T-helper 22 cell (primary cell): ENCODE data around the gene AGPAT1.
"Not testable (repeated sequence)": the region's sequence is repeated elsewhere in the genome, so short reads cannot be mapped to it uniquely, and the experiment has no call there.

Experiments used
- DNase-seq: peaks from one replicate; pipeline ENCODE4 v3.0.0-alpha.2; 2020; ENCODE audit warnings: low read depth

AGPAT1 gene

DNA sequence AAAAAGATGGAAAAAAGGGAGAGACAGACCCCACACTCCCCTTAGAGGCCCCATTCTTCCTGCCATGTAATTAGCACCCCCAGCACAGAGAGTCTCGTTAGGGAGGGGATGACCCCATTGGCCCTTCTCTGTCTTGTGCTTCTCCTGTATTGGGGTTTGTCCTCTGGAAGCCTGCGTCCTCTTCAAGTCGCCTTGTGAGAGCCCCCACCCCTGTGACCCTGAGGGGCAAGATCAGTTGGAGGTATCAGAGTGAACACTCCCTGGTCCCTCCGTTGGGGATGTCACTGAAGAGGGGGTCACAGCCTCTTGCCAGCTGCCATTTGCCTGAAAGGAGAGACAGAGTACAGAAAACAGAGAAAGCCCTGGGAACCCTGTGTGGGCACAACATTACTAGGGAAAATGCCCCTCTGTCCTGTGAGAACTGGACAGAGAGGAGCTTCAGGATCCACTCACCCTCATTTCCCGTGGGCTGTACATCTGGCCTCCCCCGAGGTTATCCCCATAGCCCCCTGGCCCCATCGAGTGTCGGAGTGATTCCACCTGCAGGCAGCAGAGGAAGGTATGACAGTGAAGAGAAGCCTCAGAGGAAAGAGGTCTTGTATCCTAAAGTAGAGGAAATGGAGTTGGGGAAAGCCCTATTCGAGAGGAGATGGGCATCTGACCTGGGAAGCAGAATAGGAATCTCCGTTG, 10.4 kb upstream of the AGPAT1 start:
- not testable (repeated sequence) for DNase-seq

DNA sequence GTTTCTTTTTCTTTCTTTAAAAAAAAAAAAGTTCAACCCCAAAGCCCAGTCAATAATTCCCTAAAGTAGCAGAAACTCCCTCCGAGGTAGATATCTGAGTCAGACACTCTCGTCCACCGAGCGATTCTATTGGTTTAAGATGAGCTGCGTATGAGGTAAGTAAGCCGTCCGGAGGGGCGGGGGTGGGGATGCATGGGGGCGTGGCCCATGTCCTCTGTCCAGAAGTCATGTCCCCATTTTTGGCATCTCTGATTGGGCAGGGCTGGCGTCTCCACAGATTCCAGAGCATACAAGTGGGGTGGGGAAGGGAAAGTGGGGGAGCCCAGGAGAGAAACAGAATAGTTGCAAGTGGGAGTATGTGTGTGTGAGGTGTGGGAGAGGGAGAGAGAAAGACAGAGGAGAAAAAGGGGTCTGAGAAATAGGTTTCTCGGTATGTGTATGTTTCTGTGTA, 9.8 kb upstream of the AGPAT1 start:
- DNase-seq, result peak; percentile 63

DNA sequence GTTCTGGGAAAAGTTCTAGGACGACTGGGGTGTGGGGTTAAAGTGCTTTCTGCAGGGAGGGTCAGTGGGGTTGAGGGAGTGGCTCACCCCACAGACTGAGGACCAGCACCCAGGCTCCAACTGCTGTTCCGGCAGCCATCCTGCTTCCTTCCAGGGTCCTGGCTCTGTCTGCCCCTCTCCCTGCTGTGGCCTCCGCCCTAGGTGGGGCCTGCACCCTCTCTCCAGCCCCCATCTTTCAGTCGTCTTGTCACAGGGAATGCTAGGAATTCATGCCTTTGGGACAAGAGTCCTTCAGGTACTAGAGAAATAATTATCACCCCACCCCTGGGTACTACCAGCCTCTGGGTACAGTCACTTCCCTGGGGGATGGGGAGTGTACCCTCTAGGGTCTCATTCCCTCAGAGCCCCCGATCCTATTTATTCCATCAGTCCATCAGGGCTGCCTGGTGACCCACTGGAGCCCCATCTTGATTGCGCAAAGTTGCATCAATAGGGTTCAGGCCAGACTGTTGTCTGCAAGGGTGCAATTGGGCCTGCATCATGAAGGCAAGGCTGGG, 8.3 kb upstream of the AGPAT1 start, which contains the start of gene AGER:
AGER (minus strand) TSS at position 170 of the 557 bp plus-strand sequence; CDS start at position 139, 31 bp downstream.
- no peak for DNase-seq

DNA sequence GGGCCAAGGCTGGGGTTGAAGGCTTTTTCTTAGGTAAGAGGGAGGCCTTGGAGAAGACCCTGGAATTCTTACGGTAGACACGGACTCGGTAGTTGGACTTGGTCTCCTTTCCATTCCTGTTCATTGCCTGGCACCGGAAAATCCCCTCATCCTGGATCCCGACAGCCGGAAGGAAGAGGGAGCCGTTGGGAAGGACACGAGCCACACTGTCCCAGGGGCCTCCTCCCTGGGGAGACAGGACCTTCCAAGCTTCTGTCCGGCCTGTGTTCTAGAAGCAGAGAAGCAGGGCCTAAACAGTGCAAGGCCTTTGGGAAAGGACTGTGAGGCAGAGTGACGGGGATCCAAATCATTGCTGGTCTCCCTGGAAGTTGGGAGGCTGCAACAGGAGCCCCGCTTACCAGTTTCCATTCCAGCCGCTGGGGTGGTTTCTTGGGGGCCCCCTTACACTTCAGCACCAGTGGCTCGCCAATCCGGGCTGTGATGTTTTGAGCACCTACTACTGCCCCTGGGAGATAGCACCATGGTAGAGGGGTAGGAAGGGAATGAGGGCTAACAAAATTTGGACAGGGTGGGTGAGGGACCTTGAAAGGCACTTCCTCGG, 7.7 kb upstream of the AGPAT1 start:
- no peak for DNase-seq

DNA sequence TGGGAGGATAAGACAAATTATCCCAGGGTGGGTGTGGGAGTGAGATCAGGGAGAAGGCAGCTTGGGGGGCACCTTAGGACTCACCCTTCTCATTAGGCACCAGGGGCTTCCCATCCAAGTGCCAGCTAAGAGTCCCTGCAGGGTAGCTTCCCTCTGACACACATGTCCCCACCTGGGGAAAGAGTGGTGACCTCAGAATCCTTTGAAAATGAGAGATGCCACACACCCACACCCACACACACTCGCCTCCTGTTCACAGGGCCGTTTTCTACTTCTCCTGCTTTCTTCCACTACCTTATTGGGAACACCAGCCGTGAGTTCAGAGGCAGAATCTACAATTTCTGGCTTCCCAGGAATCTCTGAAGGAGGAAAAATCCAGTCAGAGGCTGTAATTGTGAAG, 7.1 kb upstream of the AGPAT1 start:
- DNase-seq, result no peak

DNA sequence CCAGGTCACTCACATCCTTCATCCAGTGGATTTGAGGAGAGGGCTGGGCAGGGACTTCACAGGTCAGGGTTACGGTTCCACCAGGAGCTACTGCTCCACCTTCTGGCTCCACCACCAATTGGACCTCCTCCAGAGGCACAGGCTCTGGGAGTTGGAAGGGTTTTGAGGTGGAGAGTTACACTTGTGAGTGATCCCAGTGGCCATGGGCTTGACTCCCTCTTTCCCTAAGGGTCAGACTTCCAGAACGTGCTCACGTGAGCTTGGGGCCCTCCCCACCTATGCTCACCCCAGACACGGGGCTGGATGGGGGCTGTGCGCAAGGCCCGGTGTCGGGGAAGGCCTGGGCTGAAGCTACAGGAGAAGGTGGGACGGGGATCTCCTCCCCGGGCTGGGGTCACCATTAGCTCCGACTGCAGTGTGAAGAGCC, 6.7 kb upstream of the AGPAT1 start:
- no peak for DNase-seq

DNA sequence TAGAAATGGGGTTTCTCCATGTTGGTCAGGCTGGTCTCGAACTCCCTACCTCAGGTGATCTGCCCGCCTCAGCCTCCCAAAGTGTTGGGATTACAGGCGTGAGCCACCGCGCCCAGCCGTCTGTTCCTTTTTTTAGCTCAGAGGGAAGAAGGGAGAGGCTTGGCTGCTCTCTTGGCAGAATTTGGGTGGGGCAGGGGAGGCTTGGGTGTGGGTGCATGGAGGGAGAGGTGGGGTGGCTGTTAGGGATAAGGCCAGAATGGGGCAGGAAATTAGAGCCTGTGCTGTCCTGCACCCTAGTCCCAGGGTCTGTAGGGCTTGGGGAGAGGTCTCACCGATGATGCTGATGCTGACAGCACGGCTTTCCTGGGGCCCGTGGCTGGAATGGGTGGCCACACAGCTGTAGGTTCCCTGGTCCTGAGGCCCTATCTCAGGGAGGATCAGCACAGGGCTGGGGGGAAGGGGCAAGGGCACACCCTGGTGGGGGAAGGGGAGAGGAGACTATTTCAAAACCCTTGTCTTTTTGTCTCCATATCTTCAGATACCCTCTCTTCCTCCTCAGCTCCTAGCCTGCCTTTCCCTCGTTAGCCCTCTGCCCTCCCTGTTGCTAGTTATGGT, 6.1 kb upstream of the AGPAT1 start:
- DNase-seq, result no peak

DNA sequence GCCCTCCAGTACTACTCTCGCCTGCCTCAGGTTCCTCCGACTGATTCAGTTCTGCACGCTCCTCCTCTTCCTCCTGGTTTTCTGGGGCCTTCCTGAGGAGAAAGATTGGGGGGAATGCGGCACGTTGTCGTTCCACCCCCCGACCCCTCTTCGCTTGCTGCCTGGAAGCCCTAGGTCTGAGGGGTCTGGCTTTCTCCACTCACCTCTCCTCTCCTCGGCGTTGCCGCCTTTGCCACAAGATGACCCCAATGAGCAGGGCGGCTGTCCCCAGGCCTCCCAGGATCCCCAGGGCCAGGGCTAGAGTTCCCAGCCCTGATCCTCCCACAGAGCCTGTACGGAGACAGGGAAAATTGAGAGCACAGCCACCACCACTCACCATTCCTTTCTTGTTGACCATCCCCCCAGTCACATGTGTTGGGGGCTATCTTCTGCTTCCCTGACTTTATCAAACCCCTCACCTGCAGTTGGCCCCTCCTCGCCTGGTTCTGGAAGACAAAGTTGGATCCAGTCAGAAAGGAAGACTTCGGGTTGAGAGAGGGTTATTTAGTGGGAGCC, 5.3 kb upstream of the AGPAT1 start:
- DNase-seq, result no peak

DNA sequence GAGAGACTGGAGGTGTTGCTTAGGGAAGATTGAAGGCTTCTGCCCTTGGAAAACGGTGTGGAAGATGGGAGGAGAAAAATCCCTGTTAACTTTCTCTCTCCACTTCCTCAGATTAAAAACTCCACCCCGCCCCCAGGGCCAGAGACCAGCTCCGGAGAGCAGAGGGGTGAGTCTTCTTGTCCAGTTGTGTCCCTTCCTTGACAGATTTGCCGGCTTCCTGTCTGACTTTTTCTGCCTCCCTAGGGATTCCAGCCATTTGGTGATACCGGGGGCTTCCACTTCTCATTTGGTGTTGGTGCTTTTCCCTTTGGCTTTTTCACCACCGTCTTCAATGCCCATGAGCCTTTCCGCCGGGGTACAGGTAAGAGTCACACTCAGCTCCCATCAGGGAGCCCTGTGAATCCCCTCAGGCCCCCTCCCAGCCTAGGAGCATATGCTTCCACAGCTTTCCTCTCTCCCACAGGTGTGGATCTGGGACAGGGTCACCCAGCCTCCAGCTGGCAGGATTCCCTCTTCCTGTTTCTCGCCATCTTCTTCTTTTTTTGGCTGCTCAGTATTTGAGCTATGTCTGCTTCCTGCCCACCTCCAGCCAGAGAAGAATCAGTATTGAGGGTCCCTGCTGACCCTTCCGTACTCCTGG, 4.0 kb upstream of the AGPAT1 start:
- DNase-seq, result no peak

DNA sequence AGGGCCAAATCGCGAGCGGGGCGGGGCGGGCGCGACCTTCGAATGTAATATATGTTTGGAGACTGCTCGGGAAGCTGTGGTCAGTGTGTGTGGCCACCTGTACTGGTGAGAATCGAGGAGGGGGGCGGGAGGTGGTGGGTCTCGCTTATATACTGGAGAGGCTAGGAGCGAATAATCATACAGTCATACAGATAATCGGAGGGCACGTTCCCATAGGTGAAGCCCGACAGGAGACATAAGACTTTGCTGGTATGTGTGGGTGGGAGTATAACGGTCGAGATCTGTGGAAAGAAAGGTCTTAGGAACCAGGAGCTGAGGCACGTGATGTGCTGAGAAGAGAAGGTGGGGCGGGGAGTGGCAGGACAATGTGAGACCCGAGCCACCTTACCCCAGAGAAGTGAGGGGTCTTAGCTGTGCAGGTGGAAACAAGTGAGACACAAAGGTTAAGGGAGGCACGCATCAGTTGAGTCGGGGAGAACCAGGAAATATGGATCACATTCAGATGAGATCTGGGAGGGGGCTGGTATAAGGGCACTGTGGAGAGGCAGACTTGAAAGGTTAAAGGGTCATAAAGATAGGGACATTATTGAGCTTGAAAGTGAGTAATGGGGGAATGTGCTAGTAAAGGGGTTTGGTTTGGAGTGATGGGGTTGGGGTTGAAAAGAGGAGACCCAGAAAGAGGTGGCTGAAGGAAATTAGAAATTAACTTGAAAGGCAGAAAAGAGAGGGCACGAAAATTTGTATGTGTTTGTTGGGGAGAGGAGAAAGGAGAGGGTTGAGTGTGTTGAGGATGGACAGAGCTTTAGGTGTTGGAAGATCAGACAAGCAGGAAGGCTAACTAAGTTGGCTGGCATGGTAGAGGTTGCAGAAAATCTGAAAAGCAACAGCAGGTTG, 2.9 kb upstream of the AGPAT1 start:
- DNase-seq, result no peak

DNA sequence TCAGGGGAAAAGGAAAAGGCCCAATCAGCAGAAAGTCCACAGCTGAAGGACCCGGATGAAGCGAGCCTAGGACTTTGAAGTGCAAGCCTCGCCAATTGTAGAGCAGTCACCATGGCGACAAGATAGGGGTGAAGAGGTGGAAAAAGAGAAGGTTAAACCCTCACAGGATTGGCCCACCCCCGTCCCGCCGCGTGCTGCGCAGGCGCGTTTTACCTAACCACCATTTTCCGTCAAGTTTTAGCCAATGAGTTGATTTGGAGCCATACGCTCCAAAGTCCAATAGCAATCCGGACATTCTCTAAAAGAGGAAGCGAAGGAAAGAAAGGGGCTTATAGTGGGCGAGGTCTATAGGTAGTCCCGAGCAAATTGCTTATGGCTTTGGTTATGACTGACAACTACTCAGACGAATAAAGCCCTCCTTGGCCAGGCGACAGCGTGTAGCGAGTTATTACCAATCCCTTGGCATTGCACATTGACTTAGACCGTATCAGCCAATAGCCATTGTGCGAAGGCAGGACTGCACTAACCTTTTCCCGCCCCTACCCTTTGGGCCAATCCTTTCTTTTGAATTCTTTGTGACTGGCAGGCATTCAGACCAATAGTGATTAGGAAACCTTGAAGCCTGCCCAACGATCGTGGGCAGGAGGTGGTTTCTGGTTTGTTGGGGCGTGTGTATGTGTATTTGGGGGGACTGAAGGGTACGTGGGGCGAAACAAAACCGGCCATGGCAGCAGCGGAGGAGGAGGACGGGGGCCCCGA, 2.1 kb upstream of the AGPAT1 start, which contains the start of gene RNF5:
RNF5 (plus strand) TSS at position 618 of the 759 bp plus-strand sequence; CDS start at position 725, 107 bp downstream.
- peak; percentile 95 for DNase-seq

DNA sequence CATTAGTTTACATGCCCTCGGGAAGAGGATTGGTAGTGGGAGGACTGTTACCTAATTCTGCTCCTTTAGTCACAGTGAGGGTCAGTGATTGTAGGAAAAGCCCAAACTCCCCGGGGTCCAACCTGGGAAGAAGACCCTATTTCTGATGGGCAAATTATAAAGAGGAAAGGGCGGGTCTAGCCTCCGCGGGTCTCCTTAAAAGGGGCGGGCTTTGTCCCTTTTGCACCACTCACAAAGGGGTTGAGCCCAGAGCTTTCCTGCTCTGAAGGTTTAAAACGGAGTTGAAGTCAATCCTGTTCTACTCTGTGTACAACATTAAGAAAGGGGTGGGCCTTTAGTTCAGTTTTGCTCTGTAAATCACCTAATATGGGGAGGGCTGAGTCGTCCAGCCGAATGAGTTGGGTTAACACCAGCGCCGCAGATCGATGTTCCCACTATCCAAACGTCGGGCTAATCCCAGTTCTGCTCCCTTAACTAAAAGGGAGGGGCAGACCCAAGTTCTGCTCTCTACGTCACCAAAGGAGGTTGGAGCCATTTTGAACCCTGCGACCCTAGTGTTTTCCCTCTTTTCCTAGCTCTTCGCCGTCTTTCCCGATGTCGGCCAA, 1.4 kb upstream of the AGPAT1 start:
- no peak for DNase-seq

DNA sequence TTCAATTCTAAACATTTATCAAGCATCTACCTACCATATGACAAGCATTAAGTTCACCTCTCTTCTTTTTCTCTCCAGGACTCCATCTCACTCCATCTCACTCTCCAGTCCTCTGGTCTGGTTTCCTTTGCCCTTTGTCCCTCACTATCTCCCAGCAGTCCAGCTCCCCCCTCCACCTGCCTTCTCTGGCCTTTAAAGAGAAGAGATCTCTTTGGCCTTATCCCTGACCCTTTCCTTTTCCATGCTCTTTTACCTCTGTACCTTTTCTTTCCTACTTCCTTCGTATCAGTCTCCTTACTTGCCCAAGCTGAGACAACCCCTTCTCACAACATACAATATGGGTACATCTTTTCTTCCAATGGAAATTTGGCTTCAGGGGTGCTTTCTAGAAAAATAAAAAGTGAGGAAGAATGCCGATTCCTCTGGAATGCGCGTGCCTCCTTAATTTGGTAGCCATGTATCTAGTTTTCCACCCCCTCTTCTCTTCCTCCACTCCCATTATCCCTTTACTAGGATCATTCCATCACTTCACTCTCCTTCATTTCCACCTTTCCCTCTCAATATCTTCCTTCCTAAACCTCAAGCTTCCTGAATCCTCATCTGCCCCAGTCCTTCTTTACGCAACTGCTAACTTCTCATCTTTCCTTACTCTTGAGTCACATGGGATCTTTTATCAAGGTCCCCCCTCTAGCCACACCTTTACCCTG, 745 bp upstream of the AGPAT1 start:
- no peak for DNase-seq

DNA sequence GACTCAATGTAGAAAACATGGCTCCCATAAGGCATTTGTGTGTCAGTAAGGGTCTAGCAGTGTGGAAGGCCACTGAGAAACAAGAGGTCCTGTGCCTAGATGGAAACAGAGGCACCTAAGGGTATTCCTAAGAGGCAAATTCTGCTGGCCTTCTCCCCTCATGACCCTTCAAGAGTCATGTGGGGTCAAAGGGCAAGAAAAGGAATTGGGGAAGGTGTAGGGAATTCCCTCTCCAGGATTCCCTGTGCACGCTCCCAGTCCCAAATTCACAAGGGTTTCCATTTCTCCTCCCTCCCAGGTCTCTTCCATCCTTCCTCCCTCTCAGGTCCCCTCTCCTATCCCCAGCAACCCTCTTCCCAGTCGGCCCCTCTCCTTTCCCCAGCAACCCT, 568 bp downstream of the AGPAT1 start:
- no peak for DNase-seq

DNA sequence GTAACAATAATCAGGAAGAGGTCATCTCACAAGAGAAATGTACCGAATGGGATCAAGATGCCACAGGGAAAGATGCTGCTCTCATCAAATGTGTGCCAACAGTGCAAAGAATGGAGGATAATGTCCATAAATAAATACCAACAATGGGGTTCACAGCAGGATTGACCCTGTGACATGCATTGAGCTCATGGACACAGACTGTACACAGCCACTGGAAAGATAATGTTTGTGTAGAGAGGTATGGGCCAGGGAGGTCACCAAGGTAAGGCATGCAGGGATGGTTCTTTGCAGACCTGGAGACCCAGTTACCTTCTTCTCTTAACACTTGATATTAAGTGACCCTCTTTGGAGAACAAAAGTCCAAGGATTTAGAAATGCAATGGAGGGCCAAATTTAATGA, 1.5 kb downstream of the AGPAT1 start:
- no peak for DNase-seq

DNA sequence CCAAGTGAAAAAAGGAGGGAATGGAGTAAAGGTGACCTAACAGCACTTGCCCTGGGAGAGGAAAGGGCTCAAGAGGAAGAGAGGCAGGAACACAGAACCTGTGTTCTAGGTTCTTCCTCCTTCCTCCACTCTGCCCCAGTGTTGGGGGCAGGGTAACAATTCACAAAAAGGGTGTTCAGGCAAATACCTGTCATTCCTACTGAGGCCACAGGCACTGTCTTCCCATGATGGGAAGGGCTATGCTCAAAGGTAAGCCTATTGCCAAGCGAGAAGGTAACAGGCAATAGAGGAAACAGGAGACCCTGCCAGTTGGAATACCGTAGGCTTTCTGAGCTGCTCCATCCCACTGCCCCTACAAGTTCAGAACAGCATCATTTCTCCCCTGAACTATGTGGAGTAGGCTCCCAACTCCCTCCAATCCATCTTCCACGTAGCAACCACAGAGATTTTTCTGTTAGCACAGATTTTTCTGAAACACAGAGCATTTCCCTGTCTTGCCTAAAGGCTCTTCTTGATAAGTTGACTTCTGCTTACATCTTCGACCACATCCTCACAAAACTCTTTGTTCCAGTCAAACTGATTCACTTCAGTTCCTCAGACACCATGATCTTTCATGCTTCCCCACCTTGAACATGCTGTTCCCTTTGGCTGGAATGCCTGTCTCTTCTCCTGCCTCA, 2.7 kb downstream of the AGPAT1 start:
- no peak for DNase-seq

DNA sequence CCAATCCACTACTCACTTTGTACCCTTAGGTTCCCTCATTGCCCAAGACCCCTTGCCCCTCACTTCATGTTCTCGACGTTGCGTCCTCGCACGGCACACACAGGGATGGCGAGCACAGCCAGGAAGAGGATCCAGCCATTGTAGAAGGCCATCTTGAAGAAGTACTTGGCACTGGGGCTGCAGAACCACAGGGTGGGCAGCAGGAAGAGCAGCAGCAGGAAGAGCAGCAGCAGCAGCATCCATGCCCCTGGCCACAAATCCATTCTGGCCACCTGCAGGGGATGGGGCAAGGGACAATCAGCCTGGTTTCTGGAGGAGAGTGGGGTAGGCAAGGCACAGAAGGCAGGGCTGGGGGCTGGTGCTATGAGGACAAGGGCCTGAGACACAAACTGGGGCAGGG, 4.7 kb downstream of the AGPAT1 start:
- DNase-seq, result no peak

DNA sequence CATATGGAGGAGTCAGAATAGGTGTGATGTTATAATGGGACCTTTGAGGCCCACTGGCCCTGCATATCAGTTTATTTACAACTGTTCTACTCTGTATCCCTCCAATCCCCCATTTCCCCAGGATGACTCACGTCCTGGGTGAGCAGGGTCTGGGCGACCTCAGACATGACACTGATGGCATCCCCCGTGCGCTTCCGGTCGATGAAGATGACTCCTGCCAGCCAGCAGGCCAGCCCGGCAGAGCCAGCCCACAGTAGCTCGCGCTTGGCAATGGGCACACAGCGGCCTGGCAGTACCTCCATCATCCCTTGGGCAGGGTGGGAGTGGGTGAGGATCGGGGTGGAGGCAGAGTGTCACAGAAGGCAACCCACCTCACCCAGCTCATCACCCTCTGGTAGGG, 5.6 kb downstream of the AGPAT1 start:
- DNase-seq, result no peak
